ENCODE measurements around the gene SDR9C7.

GRCh38 chr12:56954057-56954957 lies 20.1 kb upstream of the SDR9C7 start:
- TF ChIP-seq CTCF (IDR thresholded peaks at IDR 0.05; ENCODE audit: low read length) = no peak
- TF ChIP-seq EZH2 (IDR thresholded peaks at IDR 0.05; ENCODE audit: borderline replicate concordance, low read length) = no peak

Measured in OCI-LY1 (cell line).